Right atrium auricular region (tissue), 2 donors: Measurements from ENCODE around the gene DSE. TPM values are rescaled to one million over a fixed set of nuclear protein-coding genes. Genes with fewer than 3 reads are reported as not detected.

Experiments
- DNase-seq: peaks from one replicate; pipeline ENCODE4 v3.0.0-alpha.2; 2019; ENCODE audit warnings: low spot score
- H3K27ac ChIP-seq, 2 donors: fragments of 200-600 bp; sonication (generic); 1 replicate in 1 of 2; 2 replicates in 1 of 2; pipeline ENCODE4 v1.5.1; 2016 to 2019
- H3K27me3 ChIP-seq, 2 donors: fragments of 200-600 bp; sonication (generic); one replicate each; pipeline versions ENCODE4 v1.5.1 to v1.6.0; 2017 to 2019
- H3K36me3 ChIP-seq: fragments of 200-600 bp; sonication (generic); one replicate; pipeline ENCODE4 v1.5.1; 2016
- H3K4me1 ChIP-seq, 2 donors: fragments of 200-600 bp; sonication (generic); one replicate each; pipeline versions ENCODE4 v1.5.1 to v1.6.0; 2017 to 2019
- H3K4me3 ChIP-seq, 2 donors: fragments of 200-600 bp; sonication (generic); 1 replicate in 1 of 2; 2 replicates in 1 of 2; pipeline ENCODE4 v1.5.1; 2017 to 2019; ENCODE audit warnings: mild to moderate bottlenecking in 1 of 2, moderate library complexity in 1 of 2
- H3K9me3 ChIP-seq, 2 donors: fragments of 200-600 bp; sonication (generic); one replicate each; pipeline ENCODE4 v1.5.1; 2019
- total RNA-seq, 2 donors: library from RNA; depleted of rRNA; stranded (reverse); fragments of >200 nt; gene quantifications; one replicate each; pipeline ENCODE4 v1.1.0, GENCODE V29; 2016
- TF ChIP-seq, protein P1 (sequence below), 2 donors: fragments of 200-600 bp; sonication (generic); IDR thresholded peaks; one replicate each; pipeline ENCODE4 v1.5.1; 2019; ENCODE audit warnings: antibody characterized with exemption in 2 of 2

The DSE gene
- total RNA-seq, 2 donors from 2014 or later, result 19.4 to 31.7 TPM

- Histone ChIP-seq H3K36me3 (no peaks in the 10 kb centered on the region), H3K27ac (peak overlapping the region in 1 of 2 donors; percentile 46), H3K9me3 (no peaks in the 10 kb centered on the region), H3K4me3 (no peak overlapping the region), H3K27me3 (no peaks in the 10 kb centered on the region), H3K4me1 (peaks cover 0 to 3% of the 10 kb centered on the region in 2 donors)
- DNase-seq, result no peak
- TF ChIP-seq, protein P1, sequence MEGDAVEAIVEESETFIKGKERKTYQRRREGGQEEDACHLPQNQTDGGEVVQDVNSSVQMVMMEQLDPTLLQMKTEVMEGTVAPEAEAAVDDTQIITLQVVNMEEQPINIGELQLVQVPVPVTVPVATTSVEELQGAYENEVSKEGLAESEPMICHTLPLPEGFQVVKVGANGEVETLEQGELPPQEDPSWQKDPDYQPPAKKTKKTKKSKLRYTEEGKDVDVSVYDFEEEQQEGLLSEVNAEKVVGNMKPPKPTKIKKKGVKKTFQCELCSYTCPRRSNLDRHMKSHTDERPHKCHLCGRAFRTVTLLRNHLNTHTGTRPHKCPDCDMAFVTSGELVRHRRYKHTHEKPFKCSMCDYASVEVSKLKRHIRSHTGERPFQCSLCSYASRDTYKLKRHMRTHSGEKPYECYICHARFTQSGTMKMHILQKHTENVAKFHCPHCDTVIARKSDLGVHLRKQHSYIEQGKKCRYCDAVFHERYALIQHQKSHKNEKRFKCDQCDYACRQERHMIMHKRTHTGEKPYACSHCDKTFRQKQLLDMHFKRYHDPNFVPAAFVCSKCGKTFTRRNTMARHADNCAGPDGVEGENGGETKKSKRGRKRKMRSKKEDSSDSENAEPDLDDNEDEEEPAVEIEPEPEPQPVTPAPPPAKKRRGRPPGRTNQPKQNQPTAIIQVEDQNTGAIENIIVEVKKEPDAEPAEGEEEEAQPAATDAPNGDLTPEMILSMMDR (IDR thresholded peaks at IDR 0.05), result no peak
These were observed 6.4 kb upstream of the DSE start for GRCh38 chr6:116364321-116364720.

DNA sequence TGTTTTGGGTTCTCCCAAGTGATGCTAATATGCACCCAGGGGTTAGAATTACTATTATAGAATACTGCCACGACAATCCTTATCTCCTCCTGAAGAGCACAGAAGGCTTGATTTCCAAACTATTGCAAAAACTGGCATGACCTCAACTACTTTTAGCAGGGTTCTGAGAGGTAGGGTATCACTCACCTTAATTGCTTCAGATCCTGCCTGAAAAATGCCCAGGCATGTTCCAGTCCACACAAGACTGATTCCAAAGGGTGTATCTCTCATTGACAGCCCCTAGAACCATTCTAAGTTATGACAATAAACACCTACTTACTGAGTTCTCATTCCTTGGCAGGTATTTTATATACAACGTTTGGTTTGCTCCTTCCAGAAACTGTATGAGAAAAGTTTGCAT lies 5.0 kb upstream of the DSE start:
- Histone ChIP-seq H3K9me3 (no peaks in the 10 kb centered on the region), H3K27ac (no peak overlapping the region), H3K4me1 (peaks cover 0 to 10% of the 10 kb centered on the region in 2 donors), H3K27me3 (no peaks in the 10 kb centered on the region), H3K36me3 (no peaks in the 10 kb centered on the region), H3K4me3 (no peak overlapping the region)
- no peak for DNase-seq
- TF ChIP-seq, protein P1 (IDR thresholded peaks at IDR 0.05), result no peak

GRCh38 chr6:116366740-116367275 lies 3.9 kb upstream of the DSE start:
- H3K27ac ChIP-seq, result no peak overlapping the region
- no peaks in the 10 kb centered on the region for H3K9me3 ChIP-seq
- H3K27me3 ChIP-seq, result no peaks in the 10 kb centered on the region
- DNase-seq, result no peak
- H3K4me3 ChIP-seq, result no peak overlapping the region
- no peaks in the 10 kb centered on the region for H3K36me3 ChIP-seq
- TF ChIP-seq, protein P1 (IDR thresholded peaks at IDR 0.05), result no peak
- H3K4me1 ChIP-seq, result peaks cover 0 to 13% of the 10 kb centered on the region in 2 donors

DNA sequence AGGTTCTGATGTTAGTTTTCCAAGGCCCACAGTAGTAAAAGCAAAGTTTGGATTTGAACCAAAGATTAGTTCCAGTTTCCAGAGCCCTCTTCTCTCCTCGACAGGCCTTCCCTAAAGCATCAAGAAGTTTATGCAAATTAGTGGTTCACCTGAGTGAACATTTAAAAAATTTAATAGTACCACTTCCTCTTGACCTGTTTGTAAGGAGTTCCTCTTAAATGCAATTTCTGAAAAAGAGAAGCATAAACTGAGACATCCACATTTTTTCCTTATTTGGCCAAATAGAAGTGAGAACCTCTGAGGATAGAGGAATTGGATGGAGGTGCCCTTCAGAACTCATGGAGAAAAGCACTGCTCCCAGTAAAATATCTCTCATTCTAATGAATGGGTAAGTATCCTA lies 1.2 kb upstream of the DSE start:
- Histone ChIP-seq H3K4me1 (peaks cover 0 to 28% of the 10 kb centered on the region in 2 donors), H3K9me3 (no peaks in the 10 kb centered on the region), H3K27me3 (no peaks in the 10 kb centered on the region), H3K4me3 (peak overlapping the region; percentile 79 to 94), H3K36me3 (no peaks in the 10 kb centered on the region), H3K27ac (peak overlapping the region; percentile 95 to 98)
- DNase-seq, result no peak
- TF ChIP-seq, protein P1 (IDR thresholded peaks at IDR 0.05), result no peak

DNA sequence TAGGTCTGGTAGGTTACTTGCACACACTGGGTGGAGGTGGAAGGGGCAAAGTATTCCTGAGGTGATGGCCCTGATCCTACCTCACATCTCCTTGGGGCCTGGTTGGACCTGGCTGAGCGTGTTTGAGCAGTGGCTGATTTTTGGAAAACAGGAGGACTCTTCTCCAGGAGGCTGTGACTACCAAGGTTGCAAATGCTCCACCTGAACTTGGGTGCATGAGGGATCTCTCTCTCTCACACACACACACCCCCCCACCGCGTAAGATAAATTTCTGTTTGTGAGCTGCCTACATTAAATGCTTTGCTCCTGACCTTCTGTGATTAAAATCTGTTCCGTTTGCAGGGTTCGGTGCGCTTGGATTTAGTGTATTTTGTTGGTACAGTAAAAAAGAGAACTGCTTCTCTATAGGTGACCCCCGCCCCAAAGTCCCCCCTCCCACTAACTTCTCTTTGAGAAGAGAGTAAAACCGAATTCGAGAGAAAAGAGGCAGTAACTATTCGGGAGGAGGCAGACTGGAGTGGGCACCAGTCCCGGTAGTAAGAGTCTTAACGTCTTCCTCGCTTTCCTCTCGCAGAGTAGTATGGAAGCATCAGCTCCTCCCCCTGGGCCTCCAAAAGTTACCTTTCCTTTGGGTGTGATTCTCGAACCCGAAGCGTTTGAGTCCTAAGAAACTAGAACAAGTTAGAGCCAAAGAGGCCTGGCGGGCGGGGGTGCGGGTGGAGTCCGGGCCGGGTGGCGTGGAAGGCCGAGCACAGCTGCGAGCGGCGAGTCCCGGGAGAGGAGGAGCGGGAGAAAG lies 585 bp upstream of the DSE start:
- Histone ChIP-seq H3K4me1 (peaks cover 0 to 28% of the 10 kb centered on the region in 2 donors), H3K36me3 (no peaks in the 10 kb centered on the region), H3K27ac (peak overlapping the region; percentile 95 to 98), H3K9me3 (no peaks in the 10 kb centered on the region), H3K4me3 (peak overlapping the region; percentile 79 to 94), H3K27me3 (no peaks in the 10 kb centered on the region)
- TF ChIP-seq, protein P1 (IDR thresholded peaks at IDR 0.05), result no peak
- DNase-seq, result no peak
